Right kidney (tissue), 9 donors: ENCODE data around the gene EIF4EBP2.
A peak's percentile ranks its signal among the peaks of the same experiment; 100 is the strongest.

Experiments
- DNase-seq: peaks from one replicate; pipeline ENCODE4 v3.0.0-alpha.2; 2016
- long read RNA-seq, 8 donors: transcript quantifications; one replicate each; lab custom pipeline, GENCODE V29; 2026

Gene EIF4EBP2
- long read RNA-seq, donor 1, full-length matches to known transcripts = 45 of 51 reads
- long read RNA-seq, donor 1, partial matches to known transcripts = 6 of 51 reads
- long read RNA-seq, donor 1, other reads (novel, unspliced or antisense) = 0 of 51 reads
- long read RNA-seq, donor 2, full-length matches to known transcripts = 56 of 66 reads
- long read RNA-seq, donor 2, partial matches to known transcripts = 10 of 66 reads
- long read RNA-seq, donor 2, other reads (novel, unspliced or antisense) = 0 of 66 reads
- long read RNA-seq, donor 3, full-length matches to known transcripts = 46 of 77 reads
- long read RNA-seq, donor 3, partial matches to known transcripts = 31 of 77 reads
- long read RNA-seq, donor 3, other reads (novel, unspliced or antisense) = 0 of 77 reads
- long read RNA-seq, donor 4, full-length matches to known transcripts = 52 of 73 reads
- long read RNA-seq, donor 4, partial matches to known transcripts = 21 of 73 reads
- long read RNA-seq, donor 4, other reads (novel, unspliced or antisense) = 0 of 73 reads
- long read RNA-seq, donor 5, full-length matches to known transcripts = 35 of 35 reads
- long read RNA-seq, donor 5, partial matches to known transcripts = 0 of 35 reads
- long read RNA-seq, donor 5, other reads (novel, unspliced or antisense) = 0 of 35 reads
- long read RNA-seq, donor 6, full-length matches to known transcripts = 75 of 102 reads
- long read RNA-seq, donor 6, partial matches to known transcripts = 22 of 102 reads
- long read RNA-seq, donor 6, other reads (novel, unspliced or antisense) = 5 of 102 reads
- long read RNA-seq, donor 7, full-length matches to known transcripts = 100 of 391 reads
- long read RNA-seq, donor 7, partial matches to known transcripts = 285 of 391 reads
- long read RNA-seq, donor 7, other reads (novel, unspliced or antisense) = 6 of 391 reads
- long read RNA-seq, donor 8, full-length matches to known transcripts = 57 of 65 reads
- long read RNA-seq, donor 8, partial matches to known transcripts = 8 of 65 reads
- long read RNA-seq, donor 8, other reads (novel, unspliced or antisense) = 0 of 65 reads

- peak; percentile 95 for DNase-seq
Observed at GRCh38 chr10:70404036-70404786, at the start of gene EIF4EBP2. EIF4EBP2 (plus strand) TSS chr10:70404145; CDS start chr10:70404402, 257 bp downstream.

GRCh38 chr10:70354556-70354955 lies 49.4 kb upstream of the EIF4EBP2 start:
- DNase-seq = no peak

GRCh38 chr10:70355051-70356021 lies 48.6 kb upstream of the EIF4EBP2 start:
- no peak for DNase-seq

GRCh38 chr10:70357565-70357964 lies 46.4 kb upstream of the EIF4EBP2 start:
- DNase-seq = no peak

GRCh38 chr10:70358446-70358845 lies 45.5 kb upstream of the EIF4EBP2 start:
- DNase-seq = no peak

GRCh38 chr10:70359017-70359550 lies 44.9 kb upstream of the EIF4EBP2 start:
- DNase-seq = no peak

- no peak for DNase-seq
Observed at GRCh38 chr10:70360215-70360614, 43.7 kb upstream of the EIF4EBP2 start.

GRCh38 chr10:70362328-70362727 lies 41.6 kb upstream of the EIF4EBP2 start:
- DNase-seq = no peak

GRCh38 chr10:70363292-70363691 lies 40.7 kb upstream of the EIF4EBP2 start:
- DNase-seq = no peak

GRCh38 chr10:70363971-70364771 lies 39.8 kb upstream of the EIF4EBP2 start:
- DNase-seq = peak; percentile 70

- DNase-seq = no peak
Observed at GRCh38 chr10:70364772-70365091, 39.2 kb upstream of the EIF4EBP2 start.

- DNase-seq = no peak
Observed at GRCh38 chr10:70367195-70367796, 36.6 kb upstream of the EIF4EBP2 start.

GRCh38 chr10:70368774-70369482 lies 35.0 kb upstream of the EIF4EBP2 start:
- DNase-seq = no peak

- no peak for DNase-seq
Observed at GRCh38 chr10:70369498-70370018, 34.4 kb upstream of the EIF4EBP2 start.

- no peak for DNase-seq
Observed at GRCh38 chr10:70370766-70371165, 33.2 kb upstream of the EIF4EBP2 start.

- DNase-seq = no peak
Observed at GRCh38 chr10:70371846-70372245, 32.1 kb upstream of the EIF4EBP2 start.

- DNase-seq = no peak
Observed at GRCh38 chr10:70374775-70375614, 28.9 kb upstream of the EIF4EBP2 start.
